Erythroblast (primary cell): ENCODE measurements around the gene COL6A5.
"Not testable (repeated sequence)": the region's sequence is repeated elsewhere in the genome, so short reads cannot be mapped to it uniquely, and the experiment has no call there.

ENCODE experiments used
- DNase-seq, 2 experiments: peaks; one replicate each; lab custom pipeline; 2025; lab: John Stamatoyannopoulos, UW
- GATA1 ChIP-seq: IDR thresholded peaks from 2 replicates; pipeline ENCODE4 v1.6.1; 2011; ENCODE audit warnings: low read depth, mild to moderate bottlenecking, control low read depth, low read length, moderate library complexity
- POLR2A ChIP-seq: IDR thresholded peaks from 2 replicates; pipeline ENCODE4 v1.6.1; 2011; ENCODE audit warnings: mild to moderate bottlenecking, low read length

COL6A5 gene

DNA sequence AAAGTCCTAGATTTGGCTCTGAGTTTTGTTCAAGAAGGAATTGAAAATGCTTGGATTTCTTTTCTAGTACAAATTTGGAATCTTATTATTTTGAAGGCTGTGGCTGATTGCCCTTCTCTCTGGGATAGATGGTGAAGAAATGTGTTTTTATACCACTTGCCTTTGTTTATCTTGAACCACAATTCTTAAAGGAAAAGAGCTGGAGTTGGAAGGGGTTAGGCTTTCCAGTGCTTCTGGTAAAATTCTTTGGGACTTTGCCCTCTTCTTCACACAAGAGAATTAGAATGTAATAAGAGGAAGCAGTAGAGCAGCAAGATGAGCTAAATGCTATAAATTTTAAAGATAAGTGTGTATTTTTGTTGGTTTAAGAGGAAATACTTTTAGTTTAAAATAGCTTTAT, 65.8 kb downstream of the COL6A5 start:
- TF ChIP-seq POLR2A = no peak
- DNase-seq = no peak

DNA sequence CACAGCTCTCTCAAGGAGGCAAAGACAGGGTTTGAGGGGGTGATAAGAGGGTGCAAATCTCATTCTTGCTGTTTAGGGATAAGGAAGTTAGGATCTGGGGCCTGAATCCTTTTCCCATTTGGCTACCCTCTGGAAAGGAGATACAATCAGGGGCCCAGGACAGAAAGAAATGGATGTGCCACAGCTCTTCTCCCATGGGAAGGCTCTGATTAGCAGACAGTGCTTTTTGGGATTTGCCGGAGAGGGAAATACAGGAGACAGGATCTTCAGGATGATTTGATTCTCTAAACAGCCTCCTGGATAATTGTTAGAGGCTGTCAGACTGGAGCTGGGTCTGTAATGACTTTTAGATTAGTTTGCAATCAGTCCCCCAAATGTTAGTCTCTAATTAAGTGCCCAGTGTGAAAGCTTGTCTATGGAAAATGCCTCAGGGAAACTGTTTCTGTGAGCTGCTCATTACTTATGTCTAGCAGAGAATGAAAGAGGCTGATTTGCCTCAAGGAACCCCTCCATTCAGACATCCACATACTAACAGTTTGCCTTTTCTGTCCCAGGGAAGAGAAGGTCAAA, 67.6 kb downstream of the COL6A5 start:
- no peak for TF ChIP-seq GATA1
- TF ChIP-seq POLR2A = no peak

DNA sequence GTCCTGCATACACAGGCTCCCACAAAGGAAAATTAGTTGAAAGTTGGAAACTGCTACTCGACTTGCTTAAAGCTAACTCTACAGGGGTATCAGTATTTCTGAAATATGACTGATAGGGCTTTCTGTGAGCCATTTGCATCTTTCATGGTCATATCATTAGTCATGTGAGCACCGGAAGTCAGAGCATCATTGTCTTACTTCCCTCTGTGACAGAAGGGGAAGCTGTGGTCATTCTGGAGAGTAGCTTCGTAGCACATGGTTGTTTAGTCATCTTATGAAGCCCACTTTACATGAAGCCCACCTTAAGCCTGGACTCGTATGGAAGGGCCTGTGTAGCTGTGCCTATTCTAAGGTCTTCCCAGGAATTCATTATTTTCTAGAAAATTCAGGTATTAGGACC, 69.0 kb downstream of the COL6A5 start:
- no peak for DNase-seq
- TF ChIP-seq GATA1 (no peak), POLR2A (no peak)

More for the DNA sequence above, 67.6 kb downstream of the COL6A5 start:
- DNase-seq = no peak

DNA sequence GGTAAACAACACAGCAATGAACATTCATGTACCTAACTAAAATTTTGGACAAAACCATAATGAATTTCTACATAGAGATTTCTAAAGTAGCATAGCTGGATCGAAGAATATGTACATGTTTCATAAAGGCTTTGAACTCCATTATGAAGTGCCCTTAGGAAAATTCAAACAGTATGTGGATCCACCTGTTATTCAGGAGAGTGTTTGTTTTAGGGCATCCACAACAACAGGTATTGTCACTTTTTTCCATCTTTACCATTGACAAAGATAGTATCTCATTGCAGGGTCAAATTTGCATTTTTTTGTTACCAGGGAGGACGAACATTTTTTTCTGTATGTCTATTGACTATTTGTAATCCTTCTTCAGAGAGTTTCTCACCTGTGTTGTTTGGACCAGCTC, 75.0 kb downstream of the COL6A5 start:
- no peak for DNase-seq
- TF ChIP-seq GATA1 (no peak), POLR2A (no peak)

DNA sequence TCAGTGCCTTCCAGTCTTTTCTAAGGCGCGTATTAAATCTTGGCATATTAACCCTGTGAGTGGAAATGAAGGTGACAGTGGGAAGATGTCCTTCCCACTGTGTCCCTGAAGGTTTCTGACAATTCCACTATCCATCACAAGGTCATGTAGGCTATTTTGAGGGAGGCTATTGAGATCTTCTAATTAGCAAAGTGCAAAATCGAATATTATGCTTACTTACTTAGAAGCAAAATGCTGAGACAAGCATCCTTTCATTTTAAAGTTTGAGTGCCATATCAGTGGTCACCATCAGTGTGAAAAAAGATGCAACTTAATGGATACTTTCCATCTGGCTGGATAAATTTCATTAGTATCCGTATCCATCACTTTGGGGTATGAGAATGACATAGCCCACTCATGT, 77.6 kb downstream of the COL6A5 start:
- no peak for DNase-seq

DNA sequence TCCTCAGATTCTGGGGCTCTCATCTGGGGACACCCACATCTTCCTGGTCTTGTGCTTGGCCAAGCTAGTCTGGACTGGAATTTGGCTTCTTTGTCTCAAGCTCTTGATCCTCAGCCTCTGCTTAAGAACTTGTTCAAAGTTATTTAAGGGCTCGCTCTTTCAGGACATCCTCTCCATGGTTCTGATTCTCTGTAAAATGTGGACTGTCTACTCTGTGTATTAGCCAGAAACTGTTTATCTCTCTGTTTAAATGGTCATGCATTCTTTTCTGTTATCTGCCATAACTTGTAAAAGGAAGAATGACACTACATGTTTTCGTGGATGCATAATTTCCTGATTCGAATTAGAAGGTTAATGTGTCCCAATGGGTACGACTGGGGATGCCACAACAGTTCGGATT, 79.4 kb downstream of the COL6A5 start:
- no peak for TF ChIP-seq POLR2A
- TF ChIP-seq GATA1 = no peak

More for the DNA sequence above, 77.6 kb downstream of the COL6A5 start:
- TF ChIP-seq POLR2A (no peak), GATA1 (no peak)

DNA sequence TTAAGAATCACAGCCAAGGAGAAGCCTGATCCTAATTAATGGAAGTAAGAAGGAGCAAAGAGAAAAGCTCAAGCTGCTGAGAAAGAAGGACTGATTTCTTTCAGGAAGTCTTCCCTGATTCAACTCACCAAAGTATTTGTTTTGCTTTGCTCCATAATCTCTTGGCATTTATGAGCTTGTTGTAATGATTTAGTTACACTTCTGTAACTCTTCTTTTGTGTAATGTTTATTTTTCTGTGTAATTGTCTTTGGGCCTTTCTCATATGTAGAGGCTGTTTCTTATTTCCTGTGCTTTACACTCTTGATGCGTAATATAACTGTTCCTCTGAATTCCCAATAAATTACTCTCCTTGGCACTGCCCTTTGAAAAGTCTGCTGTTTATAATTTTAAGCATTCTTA, 80.0 kb downstream of the COL6A5 start:
- no peak for DNase-seq
- TF ChIP-seq GATA1 (no peak), POLR2A (no peak)

More for the DNA sequence above, 79.4 kb downstream of the COL6A5 start:
- DNase-seq = no peak

DNA sequence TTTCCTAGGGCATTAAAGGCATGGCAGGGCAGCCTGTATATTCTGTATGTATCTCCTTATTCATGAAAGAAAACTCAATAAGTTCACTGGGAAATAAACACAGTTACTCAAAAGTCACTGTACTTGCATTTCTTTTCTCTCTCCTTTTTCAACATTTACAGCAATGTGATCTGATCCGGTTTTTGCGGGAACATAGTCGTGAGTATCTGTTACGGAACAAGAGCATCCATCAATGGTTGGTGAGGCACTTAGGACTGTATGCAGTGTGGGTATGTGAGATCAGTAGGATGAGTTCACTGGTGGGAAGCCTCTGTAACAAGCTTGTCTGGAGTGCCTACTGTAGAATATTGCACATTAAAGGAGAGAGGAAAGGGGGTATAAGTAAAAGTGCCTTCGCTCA, 80.7 kb downstream of the COL6A5 start:
- no peak for DNase-seq
- TF ChIP-seq GATA1 (no peak), POLR2A (no peak)

DNA sequence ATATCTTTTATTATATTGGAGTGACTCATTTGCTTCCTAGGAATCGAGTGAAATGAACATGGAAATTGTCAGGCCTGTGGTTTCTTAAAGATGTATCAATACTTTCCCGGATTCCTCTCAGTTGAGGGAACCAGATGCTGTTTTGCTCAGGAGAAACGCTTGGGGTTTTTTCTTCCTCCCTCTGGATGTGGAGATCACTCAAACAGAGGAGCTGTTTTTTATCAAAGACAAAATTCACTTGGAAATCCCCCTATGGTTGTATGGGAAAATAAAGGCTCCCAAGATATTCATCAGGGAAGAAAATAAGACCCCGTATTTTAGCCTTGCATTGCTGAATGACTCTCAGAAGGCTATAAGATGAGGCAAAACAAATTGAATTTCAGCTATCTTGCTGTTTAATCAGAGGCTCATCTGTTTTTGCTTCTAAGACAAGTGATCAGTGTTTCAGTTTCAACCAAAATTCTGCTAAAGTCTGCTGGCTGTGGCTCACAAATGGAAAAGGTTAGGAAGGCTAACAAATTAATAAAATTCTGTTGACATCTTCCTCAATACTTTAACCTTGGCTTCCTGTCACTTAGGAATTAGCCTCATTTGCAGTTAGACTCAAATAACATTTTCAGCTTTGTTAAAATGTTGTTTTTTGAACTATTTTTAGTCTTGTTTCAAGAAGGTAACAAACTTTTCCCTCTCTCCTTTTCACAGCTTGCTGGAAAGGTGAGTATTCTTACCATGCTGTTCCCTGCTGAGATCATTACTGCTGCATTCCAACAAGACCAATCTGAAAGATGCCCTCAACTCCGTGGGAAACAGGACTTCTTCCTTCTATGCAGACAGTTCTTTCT, 83.6 kb downstream of the COL6A5 start:
- TF ChIP-seq POLR2A (no peak), GATA1 (no peak)
- no peak for DNase-seq

DNA sequence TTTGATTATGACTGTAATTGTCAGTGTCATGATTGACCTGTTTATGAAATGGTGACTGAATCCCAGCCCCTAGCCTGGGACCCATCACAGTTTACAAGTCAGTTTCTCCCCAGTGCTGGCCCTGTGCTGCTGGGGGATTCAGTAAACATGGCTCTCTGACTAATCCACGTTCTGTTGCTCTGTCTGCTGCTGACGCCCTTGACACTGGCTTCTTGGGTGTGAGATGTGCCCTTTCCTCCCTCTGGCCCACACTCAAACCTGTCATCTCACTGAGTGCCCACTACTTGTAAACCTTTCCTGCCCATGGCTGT, 84.2 kb downstream of the COL6A5 start:
- no peak for TF ChIP-seq GATA1
- no peak for TF ChIP-seq POLR2A
- DNase-seq = no peak

DNA sequence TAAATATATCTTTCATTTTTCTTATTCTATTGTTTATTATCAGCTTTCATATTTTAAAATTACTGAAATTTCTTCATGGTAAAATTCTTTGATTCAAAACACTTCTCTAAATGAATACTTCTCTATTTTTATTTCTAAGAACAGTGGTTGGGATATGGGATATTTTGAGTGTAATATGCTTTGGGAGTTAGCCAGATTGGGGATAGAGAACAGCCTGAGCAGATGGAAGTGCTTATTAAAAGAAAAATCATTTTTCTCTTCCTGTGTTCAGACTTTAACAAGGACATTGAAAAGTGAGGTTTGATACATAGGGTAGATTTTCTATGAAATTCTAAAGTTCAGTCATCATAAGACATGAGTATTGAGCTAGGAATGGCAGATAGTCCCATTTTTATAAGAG, 84.8 kb downstream of the COL6A5 start:
- DNase-seq = no peak
- TF ChIP-seq POLR2A = no peak

DNA sequence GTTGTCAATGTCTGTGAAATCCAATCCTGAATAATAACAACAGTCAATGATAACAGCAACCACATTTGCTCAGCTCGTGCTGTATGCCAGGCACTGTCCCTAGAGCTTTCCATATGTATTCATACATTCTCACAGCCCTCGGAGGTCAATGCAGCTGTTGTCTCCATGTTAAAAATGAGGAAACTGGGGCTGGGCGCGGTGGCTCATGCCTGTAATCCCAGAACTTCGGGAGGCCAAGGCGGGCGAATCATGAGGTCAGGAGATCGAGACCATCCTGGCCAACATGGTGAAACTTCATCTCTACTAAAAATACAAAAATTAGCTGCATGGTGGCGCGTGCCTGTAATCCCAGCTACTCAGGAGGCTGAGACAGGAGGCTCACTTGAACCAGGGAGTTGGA, 86.6 kb downstream of the COL6A5 start:
- DNase-seq = not testable (repeated sequence)

DNA sequence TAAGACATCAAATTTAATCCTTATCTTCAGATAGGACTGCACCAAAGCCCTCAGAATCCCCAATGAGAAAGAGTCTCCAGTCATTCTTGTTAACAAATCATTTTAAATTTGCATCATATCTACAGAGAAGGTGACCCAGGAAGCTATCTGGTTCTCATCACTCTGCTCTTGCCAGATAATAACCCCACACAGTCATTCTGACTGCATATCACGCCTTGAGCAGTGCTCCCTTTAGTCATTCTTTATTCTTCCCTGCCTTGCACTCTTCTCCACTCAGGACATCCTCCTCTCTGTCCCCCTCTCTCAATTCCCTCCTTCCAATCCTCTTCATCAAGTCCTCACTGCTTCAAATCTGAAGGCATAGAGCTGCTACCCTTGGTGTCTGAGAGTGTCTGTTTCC, 87.8 kb downstream of the COL6A5 start:
- TF ChIP-seq GATA1 (no peak), POLR2A (no peak)
- peak; percentile 3 to 42 for DNase-seq

DNA sequence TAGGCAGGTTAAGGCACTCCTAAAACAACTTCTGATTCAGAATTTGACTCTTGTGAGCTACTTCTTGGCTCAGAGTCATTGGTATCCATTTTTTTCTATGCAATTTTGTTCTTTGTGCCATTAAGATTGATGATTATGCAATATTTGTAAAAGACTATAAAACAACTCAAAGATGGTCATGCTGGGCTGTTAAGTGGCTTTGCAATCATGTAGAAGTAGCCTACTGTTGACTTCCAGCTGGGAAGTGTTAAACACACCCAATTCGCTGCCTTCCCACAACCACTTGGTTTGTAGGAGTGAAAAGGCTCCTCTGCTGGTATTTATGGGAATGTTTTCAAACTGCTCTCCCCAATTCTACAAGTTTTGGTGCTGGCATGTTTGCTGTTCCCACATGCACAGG, 96.8 kb downstream of the COL6A5 start:
- DNase-seq = no peak
- TF ChIP-seq GATA1 (no peak), POLR2A (no peak)

DNA sequence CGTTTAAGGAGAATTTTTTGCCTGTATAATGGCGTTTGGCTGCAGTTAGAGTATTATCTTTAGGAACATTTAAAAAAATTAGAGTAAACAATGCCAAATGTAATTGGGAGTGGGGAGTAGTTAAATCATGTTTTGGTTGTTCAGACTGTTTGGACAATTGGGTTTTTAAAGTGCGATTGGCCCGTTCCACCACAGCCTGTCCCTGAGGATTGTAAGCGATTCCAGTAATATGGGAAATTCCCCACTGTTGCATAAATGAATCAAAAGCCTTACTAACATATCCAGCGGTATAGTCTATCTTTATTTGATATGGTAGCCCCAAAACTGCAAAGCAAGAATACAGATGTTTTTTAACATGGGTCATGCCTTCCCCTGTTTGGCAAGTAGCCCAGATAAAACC, 101.4 kb downstream of the COL6A5 start:
- DNase-seq = not testable (repeated sequence)

DNA sequence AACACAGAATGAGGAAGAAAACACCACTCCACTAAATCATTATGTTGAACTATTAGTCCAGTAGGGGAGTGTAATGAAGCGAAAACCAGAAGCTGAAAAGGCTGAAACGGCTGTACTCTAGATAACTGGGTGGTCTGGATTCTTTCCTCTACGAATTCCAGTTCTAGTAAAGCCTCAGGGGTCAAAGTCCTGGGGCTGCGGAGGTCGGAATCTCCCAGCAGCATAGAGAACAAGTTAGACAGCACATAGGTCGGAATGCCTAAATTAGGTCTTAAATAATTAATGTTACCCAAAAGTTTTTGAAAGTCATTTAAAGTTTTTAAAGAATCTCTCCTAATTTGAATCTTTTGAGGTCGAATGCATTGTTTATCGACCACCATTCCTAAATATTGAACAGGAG, 102.7 kb downstream of the COL6A5 start:
- DNase-seq = not testable (repeated sequence)
